Fibroblast of mammary gland (primary cell): ENCODE results near the gene BOD1L2.

Source experiments
- DNase-seq: peaks from one replicate; pipeline ENCODE4 v3.0.0-alpha.2; 2010; ENCODE audit warnings: low read depth
- H3K4me3 ChIP-seq: 2 replicates; pipeline ENCODE4 v1.5.1; 2011; ENCODE audit warnings: low read depth, mild to moderate bottlenecking, low read length, moderate library complexity; ENCODE audit not compliant: control insufficient read depth
- TF ChIP-seq, protein P1 (sequence below): conservative IDR thresholded peaks from 2 replicates; pipeline ENCODE4 v1.5.1; 2011; ENCODE audit warnings: low read depth, low read length, inconsistent platforms; ENCODE audit not compliant: control insufficient read depth, insufficient read depth

BOD1L2 gene

DNA sequence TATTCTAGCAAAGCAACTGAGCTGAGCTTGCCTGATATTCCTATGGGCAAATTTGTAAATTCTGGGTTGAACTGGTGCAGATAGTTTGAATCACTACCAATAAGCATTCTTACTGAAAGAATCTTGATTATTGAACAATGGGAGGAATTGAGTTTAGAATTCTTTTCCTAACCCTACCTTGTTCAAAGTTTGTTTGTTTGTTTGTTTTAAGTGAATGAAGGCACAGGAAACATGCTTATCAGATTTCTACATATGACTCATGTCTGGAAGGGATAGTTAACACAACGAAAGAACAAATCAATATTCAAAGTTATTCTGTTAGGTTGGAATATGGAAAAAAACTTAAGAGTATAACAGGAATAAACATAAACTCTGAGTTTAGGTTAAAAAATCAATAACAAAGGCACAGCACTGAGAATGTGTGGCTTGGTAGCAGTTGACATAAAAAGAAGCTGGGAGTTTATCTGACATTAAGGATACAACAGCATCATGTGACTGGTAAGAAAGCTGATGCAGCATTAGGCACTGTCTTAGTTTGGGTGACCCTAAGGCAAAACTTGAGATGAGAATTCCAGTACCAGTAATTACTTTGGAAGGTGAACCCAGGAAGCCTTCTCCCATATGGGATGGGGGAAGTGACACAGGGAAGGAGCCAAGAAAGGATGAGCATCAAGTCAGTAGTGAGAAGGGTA lies 20.9 kb downstream of the BOD1L2 start:
- H3K4me3 ChIP-seq: no peak overlapping the region
- TF ChIP-seq, protein P1, sequence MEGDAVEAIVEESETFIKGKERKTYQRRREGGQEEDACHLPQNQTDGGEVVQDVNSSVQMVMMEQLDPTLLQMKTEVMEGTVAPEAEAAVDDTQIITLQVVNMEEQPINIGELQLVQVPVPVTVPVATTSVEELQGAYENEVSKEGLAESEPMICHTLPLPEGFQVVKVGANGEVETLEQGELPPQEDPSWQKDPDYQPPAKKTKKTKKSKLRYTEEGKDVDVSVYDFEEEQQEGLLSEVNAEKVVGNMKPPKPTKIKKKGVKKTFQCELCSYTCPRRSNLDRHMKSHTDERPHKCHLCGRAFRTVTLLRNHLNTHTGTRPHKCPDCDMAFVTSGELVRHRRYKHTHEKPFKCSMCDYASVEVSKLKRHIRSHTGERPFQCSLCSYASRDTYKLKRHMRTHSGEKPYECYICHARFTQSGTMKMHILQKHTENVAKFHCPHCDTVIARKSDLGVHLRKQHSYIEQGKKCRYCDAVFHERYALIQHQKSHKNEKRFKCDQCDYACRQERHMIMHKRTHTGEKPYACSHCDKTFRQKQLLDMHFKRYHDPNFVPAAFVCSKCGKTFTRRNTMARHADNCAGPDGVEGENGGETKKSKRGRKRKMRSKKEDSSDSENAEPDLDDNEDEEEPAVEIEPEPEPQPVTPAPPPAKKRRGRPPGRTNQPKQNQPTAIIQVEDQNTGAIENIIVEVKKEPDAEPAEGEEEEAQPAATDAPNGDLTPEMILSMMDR: no peak
- no peak for DNase-seq

DNA sequence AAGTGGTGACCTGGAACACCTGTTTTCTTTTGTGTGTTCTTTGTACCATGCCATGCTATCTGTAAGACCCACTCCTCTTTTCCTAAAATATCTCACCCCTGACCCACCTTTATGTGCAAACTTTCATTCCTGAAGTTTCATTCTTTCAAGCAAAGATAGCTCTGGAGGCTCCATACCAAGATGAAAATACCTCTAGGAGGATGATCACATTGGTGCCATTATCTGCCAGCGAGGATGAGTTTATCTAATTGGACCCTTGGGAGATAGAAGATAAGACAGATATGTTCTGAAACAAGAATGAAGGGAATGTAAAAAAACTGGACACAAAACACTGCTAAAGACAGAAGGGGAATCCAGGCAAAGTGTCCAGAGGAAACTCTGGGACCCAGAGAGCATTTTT lies 24.1 kb downstream of the BOD1L2 start:
- no peak for DNase-seq
- TF ChIP-seq, protein P1: no peak
- no peak overlapping the region for H3K4me3 ChIP-seq

DNA sequence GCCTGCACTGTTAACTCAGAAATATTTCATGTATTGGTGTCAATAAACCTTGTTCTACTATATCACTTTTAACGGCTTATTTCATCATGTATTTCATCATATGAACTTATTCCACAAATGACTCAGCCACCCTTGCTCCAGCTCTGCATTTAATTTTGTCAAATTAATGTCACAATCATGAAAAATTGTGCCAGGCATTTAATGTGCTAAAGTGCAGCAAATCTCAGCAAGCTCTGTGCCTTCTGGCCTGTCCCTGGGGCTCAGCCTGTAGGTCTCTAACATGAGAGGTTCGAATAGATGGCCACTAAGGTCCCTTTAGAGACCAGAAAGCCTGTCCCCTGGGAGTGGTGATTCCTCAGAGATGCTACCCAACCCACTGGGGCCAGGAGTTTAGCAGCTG lies 28.6 kb downstream of the BOD1L2 start:
- DNase-seq: peak; percentile 14
- TF ChIP-seq, protein P1: no peak

DNA sequence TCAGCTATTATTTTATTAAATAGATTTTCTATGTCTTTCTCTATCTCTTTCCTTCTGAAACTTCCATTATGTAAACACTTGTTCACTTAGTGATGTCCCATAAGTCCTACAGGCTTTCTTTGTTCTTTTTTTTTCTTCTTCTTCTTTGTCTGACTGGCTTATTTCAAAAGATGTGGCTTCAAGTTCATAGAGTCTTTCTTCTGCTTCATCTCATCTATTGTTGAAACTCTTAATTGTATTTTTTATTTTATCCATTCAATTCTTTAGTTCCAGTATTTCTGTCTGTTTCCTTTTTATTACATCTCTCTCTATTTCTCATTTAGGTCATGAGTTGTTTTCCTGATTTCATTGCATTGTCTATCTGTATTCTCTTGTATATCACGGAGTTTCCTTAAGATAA lies 38.5 kb downstream of the BOD1L2 start:
- TF ChIP-seq, protein P1: no peak
- no peak for DNase-seq
- no peak overlapping the region for H3K4me3 ChIP-seq

More for the DNA sequence above, 28.6 kb downstream of the BOD1L2 start:
- no peak overlapping the region for H3K4me3 ChIP-seq

DNA sequence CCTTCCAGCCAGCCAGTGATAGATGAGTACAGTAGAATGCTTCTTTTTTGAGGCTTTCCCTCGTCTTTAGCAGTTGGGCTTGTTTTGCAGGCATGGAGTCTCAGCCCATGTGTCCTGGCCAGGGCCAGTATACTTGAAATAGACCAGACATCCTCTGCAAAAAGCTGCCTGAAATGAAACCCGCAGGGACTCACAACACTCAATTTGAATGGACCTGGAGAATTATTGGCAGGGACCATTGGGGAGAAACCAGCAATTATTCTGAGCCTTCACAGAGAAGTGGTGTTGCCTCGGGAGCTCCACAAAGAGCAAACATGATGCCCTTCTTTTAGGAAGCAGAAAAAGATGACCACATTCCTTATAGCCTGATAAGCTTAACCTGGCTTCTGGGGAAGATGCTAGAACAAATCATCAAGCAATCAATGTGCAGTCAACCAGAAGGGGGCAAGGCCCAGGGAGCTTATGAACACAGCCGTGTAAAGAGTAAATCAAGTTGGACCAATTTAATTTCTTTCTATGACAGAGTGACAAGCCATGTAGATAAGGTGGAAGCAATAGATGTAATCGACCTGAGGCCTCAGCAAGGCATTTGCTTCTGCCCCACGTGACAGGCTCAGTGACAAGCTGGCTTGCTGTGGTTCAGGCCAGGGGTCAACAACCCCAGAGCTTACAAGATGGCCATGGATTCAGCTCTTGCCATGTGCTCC lies 42.1 kb downstream of the BOD1L2 start:
- TF ChIP-seq, protein P1: no peak

DNA sequence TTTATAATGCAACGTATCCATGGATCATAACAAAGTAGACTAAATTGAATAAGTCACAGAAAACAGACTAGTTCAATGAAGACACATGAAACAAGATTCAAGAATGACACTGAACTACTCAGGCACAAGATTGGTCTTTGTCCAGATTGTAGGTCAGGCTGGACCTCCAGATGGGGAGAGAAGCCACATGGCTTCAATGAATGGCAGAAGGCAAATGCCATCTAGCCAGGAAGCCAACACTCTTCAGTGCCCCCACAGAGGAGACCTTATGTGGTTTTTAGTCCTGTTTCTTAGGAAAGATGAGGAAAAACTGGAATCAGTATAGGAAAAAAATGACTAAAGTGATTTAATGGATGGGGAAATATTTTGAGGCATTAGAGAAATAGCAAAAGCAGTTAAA lies 43.1 kb downstream of the BOD1L2 start:
- H3K4me3 ChIP-seq: no peak overlapping the region
- TF ChIP-seq, protein P1: no peak
- no peak for DNase-seq

More for the DNA sequence above, 42.1 kb downstream of the BOD1L2 start:
- DNase-seq: no peak
- no peak overlapping the region for H3K4me3 ChIP-seq

DNA sequence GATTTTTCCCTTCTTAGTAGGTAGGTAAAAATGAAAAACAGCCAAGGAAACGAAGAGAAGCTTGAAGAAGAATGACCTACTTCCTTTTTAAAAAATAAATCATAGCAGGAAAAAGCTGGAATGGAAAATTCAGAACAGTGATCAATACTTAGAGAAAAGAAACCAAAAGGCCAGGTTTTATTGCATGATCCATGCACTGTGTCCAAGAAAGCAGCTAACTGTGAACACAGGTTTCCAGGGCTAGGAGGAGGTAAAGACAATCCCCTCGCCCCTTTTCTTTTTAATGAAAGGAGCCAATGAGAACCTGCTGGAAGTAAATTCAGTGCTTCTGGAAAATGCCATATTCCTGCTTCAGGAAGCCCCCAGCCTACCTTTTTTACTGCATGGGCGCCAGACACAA lies 47.2 kb downstream of the BOD1L2 start:
- no peak for DNase-seq
- TF ChIP-seq, protein P1: no peak
- H3K4me3 ChIP-seq: no peak overlapping the region
